IPS-20b (cell line): Measurements from ENCODE around the gene VPS18.
"Not testable (repeated sequence)": the region's sequence is repeated elsewhere in the genome, so short reads cannot be mapped to it uniquely, and the experiment has no call there.

Experiments used
- H3K27ac ChIP-seq: one replicate; pipeline ENCODE4 v1.5.1; 2013; ENCODE audit warnings: low read length
- H3K27me3 ChIP-seq: 2 replicates; pipeline ENCODE4 v1.6.1; 2013; ENCODE audit warnings: mild to moderate bottlenecking, low read length, inconsistent platforms; ENCODE audit not compliant: insufficient read depth
- H3K36me3 ChIP-seq: 2 replicates; pipeline ENCODE4 v1.6.1; 2013; ENCODE audit warnings: low read depth, mild to moderate bottlenecking, inconsistent platforms, low read length, moderate library complexity; ENCODE audit not compliant: insufficient read depth
- H3K4me1 ChIP-seq: 2 replicates; pipeline ENCODE4 v1.6.1; 2013; ENCODE audit warnings: mild to moderate bottlenecking, control low read depth, inconsistent platforms, low read length, moderate library complexity; ENCODE audit not compliant: insufficient read depth
- H3K4me3 ChIP-seq: 2 replicates; pipeline ENCODE4 v1.5.1; 2013; ENCODE audit warnings: mild to moderate bottlenecking, low read length, inconsistent platforms
- H3K9ac ChIP-seq: 2 replicates; pipeline ENCODE4 v1.6.1; 2013; ENCODE audit warnings: low read depth, mild to moderate bottlenecking, inconsistent platforms, low read length, moderate library complexity
- H3K9me3 ChIP-seq: 2 replicates; pipeline ENCODE4 v1.6.1; 2013; ENCODE audit warnings: mild to moderate bottlenecking, low read depth, low read length, inconsistent platforms; ENCODE audit not compliant: insufficient read depth

The VPS18 gene

GRCh38 chr15:40855706-40856234, 38.5 kb upstream of the VPS18 start:
- Histone ChIP-seq H3K27me3 (no peaks in the 10 kb centered on the region), H3K27ac (no peak overlapping the region), H3K9ac (no peak overlapping the region), H3K9me3 (no peaks in the 10 kb centered on the region), H3K36me3 (peaks cover 65% of the 10 kb centered on the region), H3K4me1 (no peaks in the 10 kb centered on the region), H3K4me3 (no peak overlapping the region)

GRCh38 chr15:40856746-40857145, 37.5 kb upstream of the VPS18 start:
- no peak overlapping the region for H3K4me3 ChIP-seq
- no peak overlapping the region for H3K27ac ChIP-seq
- H3K27me3 ChIP-seq: no peaks in the 10 kb centered on the region
- H3K4me1 ChIP-seq: no peaks in the 10 kb centered on the region
- H3K36me3 ChIP-seq: peaks cover 56% of the 10 kb centered on the region
- H3K9me3 ChIP-seq: no peaks in the 10 kb centered on the region
- no peak overlapping the region for H3K9ac ChIP-seq

- Histone ChIP-seq H3K9ac (no peak overlapping the region), H3K36me3 (peaks cover 46% of the 10 kb centered on the region), H3K9me3 (no peaks in the 10 kb centered on the region), H3K27ac (no peak overlapping the region), H3K27me3 (no peaks in the 10 kb centered on the region), H3K4me1 (no peaks in the 10 kb centered on the region), H3K4me3 (no peak overlapping the region)
These were observed 36.5 kb upstream of the VPS18 start for GRCh38 chr15:40857601-40858341.

GRCh38 chr15:40858706-40859105, 35.5 kb upstream of the VPS18 start:
- H3K27me3 ChIP-seq: no peaks in the 10 kb centered on the region

GRCh38 chr15:40859206-40859851, 34.9 kb upstream of the VPS18 start:
- no peak overlapping the region for H3K27ac ChIP-seq
- no peaks in the 10 kb centered on the region for H3K4me1 ChIP-seq
- no peaks in the 10 kb centered on the region for H3K9me3 ChIP-seq
- H3K4me3 ChIP-seq: no peak overlapping the region
- peaks cover 31% of the 10 kb centered on the region for H3K36me3 ChIP-seq
- H3K9ac ChIP-seq: no peak overlapping the region
- H3K27me3 ChIP-seq: no peaks in the 10 kb centered on the region

More at GRCh38 chr15:40858706-40859105, 35.5 kb upstream of the VPS18 start:
- H3K4me3 ChIP-seq: no peak overlapping the region
- peaks cover 37% of the 10 kb centered on the region for H3K36me3 ChIP-seq
- H3K4me1 ChIP-seq: no peaks in the 10 kb centered on the region
- no peak overlapping the region for H3K27ac ChIP-seq
- no peak overlapping the region for H3K9ac ChIP-seq
- H3K9me3 ChIP-seq: no peaks in the 10 kb centered on the region

GRCh38 chr15:40861147-40861546, 33.1 kb upstream of the VPS18 start:
- not testable (repeated sequence) for H3K27ac ChIP-seq, H3K27me3 ChIP-seq, H3K4me3 ChIP-seq, H3K9ac ChIP-seq, H3K4me1 ChIP-seq, H3K9me3 ChIP-seq
- H3K36me3 ChIP-seq: peaks cover 13% of the 10 kb centered on the region

- Histone ChIP-seq H3K27me3 (no peaks in the 10 kb centered on the region), H3K4me3 (no peak overlapping the region), H3K27ac (no peak overlapping the region), H3K9me3 (no peaks in the 10 kb centered on the region), H3K36me3 (no peaks in the 10 kb centered on the region), H3K9ac (no peak overlapping the region), H3K4me1 (no peaks in the 10 kb centered on the region)
These were observed 30.5 kb upstream of the VPS18 start for GRCh38 chr15:40863660-40864270.

GRCh38 chr15:40867199-40867598, 27.1 kb upstream of the VPS18 start:
- H3K4me3 ChIP-seq: no peak overlapping the region
- H3K9me3 ChIP-seq: no peaks in the 10 kb centered on the region
- no peak overlapping the region for H3K27ac ChIP-seq
- no peaks in the 10 kb centered on the region; the same call in 1 of the 2 replicates for H3K27me3 ChIP-seq
- peaks cover 4% of the 10 kb centered on the region; the same call in 1 of the 2 replicates for H3K4me1 ChIP-seq
- H3K9ac ChIP-seq: no peak overlapping the region
- no peaks in the 10 kb centered on the region for H3K36me3 ChIP-seq

GRCh38 chr15:40869686-40870085, 24.6 kb upstream of the VPS18 start:
- Histone ChIP-seq H3K4me1 (peaks cover 7% of the 10 kb centered on the region; the same call in 1 of the 2 replicates), H3K27ac (no peak overlapping the region), H3K27me3 (peaks cover 16% of the 10 kb centered on the region; the same call in 1 of the 2 replicates), H3K4me3 (no peak overlapping the region), H3K36me3 (no peaks in the 10 kb centered on the region), H3K9me3 (no peaks in the 10 kb centered on the region), H3K9ac (no peak overlapping the region)

- Histone ChIP-seq H3K9me3 (no peaks in the 10 kb centered on the region), H3K9ac (no peak overlapping the region), H3K4me3 (no peak overlapping the region), H3K27ac (no peak overlapping the region), H3K27me3 (peaks cover 17% of the 10 kb centered on the region; the same call in 1 of the 2 replicates), H3K4me1 (peaks cover 7% of the 10 kb centered on the region; the same call in 1 of the 2 replicates), H3K36me3 (no peaks in the 10 kb centered on the region)
These were observed 23.5 kb upstream of the VPS18 start for GRCh38 chr15:40870716-40871115.

- no peak overlapping the region for H3K9ac ChIP-seq
- no peaks in the 10 kb centered on the region for H3K36me3 ChIP-seq
- no peak overlapping the region for H3K4me3 ChIP-seq
- H3K4me1 ChIP-seq: peaks cover 7% of the 10 kb centered on the region; the same call in 1 of the 2 replicates
- no peak overlapping the region for H3K27ac ChIP-seq
- H3K27me3 ChIP-seq: peaks cover 17% of the 10 kb centered on the region; the same call in 1 of the 2 replicates
- H3K9me3 ChIP-seq: no peaks in the 10 kb centered on the region
These were observed 22.3 kb upstream of the VPS18 start for GRCh38 chr15:40871749-40872617.
